Measurements from ENCODE around the gene MMP1.
A peak's percentile ranks its signal among the peaks of the same experiment; 100 is the strongest.

Gene MMP1

GRCh38 chr11:102830001-102830727, 32.2 kb upstream of the MMP1 start:
- peak; percentile 30 for DNase-seq (ENCODE audit: low read depth)
- TF ChIP-seq CTCF (conservative IDR thresholded peaks at IDR 0.05; ENCODE audit: control insufficient read depth, insufficient read depth, low read depth, low read length) = no peak
- no peak overlapping the region for H3K4me3 ChIP-seq (ENCODE audit: control insufficient read depth, low read depth, low read length)

GRCh38 chr11:102829316-102830000, 31.5 kb upstream of the MMP1 start:
- TF ChIP-seq CTCF (conservative IDR thresholded peaks at IDR 0.05; ENCODE audit: control insufficient read depth, insufficient read depth, low read depth, low read length) = no peak
- no peak overlapping the region for H3K4me3 ChIP-seq (ENCODE audit: control insufficient read depth, low read depth, low read length)
- no peak for DNase-seq (ENCODE audit: low read depth)

- no peak overlapping the region for H3K4me3 ChIP-seq (ENCODE audit: control insufficient read depth, low read depth, low read length)
- DNase-seq (ENCODE audit: low read depth) = peak; percentile 28
- TF ChIP-seq CTCF (conservative IDR thresholded peaks at IDR 0.05; ENCODE audit: control insufficient read depth, insufficient read depth, low read depth, low read length) = no peak
Observed at GRCh38 chr11:102824556-102824955, 26.6 kb upstream of the MMP1 start.

GRCh38 chr11:102819491-102819890, 21.5 kb upstream of the MMP1 start:
- DNase-seq (ENCODE audit: low read depth) = no peak
- no peak overlapping the region for H3K4me3 ChIP-seq (ENCODE audit: control insufficient read depth, low read depth, low read length)
- no peak for TF ChIP-seq CTCF (conservative IDR thresholded peaks at IDR 0.05; ENCODE audit: control insufficient read depth, insufficient read depth, low read depth, low read length)

GRCh38 chr11:102813484-102813883, 15.5 kb upstream of the MMP1 start:
- H3K4me3 ChIP-seq (ENCODE audit: control insufficient read depth, low read depth, low read length) = no peak overlapping the region
- TF ChIP-seq CTCF (conservative IDR thresholded peaks at IDR 0.05; ENCODE audit: control insufficient read depth, insufficient read depth, low read depth, low read length) = no peak
- DNase-seq (ENCODE audit: low read depth) = no peak

GRCh38 chr11:102812188-102812587, 14.2 kb upstream of the MMP1 start:
- TF ChIP-seq CTCF (conservative IDR thresholded peaks at IDR 0.05; ENCODE audit: control insufficient read depth, insufficient read depth, low read depth, low read length) = no peak
- H3K4me3 ChIP-seq (ENCODE audit: control insufficient read depth, low read depth, low read length) = no peak overlapping the region
- no peak for DNase-seq (ENCODE audit: low read depth)

All from fibroblast of mammary gland (primary cell).